Measurements from ENCODE around the gene KLHL29.

The KLHL29 gene

DNA sequence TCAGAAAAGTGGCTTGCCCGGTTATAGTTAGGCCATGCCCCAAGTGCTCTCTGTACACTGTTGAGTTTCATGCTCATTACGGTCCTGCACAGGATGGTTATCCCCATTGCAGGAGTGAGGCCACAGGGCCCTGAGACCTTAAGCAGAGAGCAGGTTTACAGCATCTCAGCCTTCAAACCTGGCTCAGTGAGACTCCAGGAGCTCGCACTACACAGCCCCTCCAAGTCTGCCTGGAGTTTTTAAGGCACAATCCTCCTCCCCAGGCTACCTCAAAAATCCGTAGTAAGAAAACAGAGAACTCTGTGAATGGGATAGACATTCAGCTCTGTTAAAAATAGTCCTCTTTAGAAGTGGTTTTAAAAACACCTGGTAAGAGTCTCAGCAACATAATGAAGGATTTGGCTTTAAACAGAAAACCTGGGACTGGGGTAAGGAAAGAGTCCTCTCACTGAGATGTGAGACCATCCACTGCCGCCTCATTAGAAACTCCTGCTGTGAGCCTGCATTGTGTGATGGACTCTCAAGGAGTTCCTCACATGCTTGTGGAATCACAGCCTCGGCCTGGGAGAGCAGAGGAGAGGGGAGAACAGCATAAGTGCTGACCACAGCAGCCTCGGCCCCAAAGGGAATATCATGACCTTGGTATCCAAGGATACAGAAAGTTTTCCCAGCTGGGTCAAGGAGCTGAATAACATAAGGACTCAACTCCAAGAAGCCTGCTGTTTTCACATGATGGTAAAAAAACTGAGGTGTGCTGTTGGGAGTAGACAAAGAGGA, 327.2 kb downstream of the KLHL29 start:
- no peak overlapping the region for H4K8ac ChIP-seq (ENCODE audit: low read depth, low read length)
- no peaks in the 10 kb centered on the region for H3K27me3 ChIP-seq (ENCODE audit: control insufficient read depth in 3 of 3, insufficient read depth in 3 of 3, low read depth in 1 of 3, low read length in 3 of 3)
- H3K14ac ChIP-seq (ENCODE audit: low read length): no peak overlapping the region
- H2BK15ac ChIP-seq (ENCODE audit: low read length): no peak overlapping the region
- peaks cover 0 to 25% of the 10 kb centered on the region in 2 donors for H3K36me3 ChIP-seq (replicated peaks in 1 of 2; ENCODE audit: control insufficient read depth in 2 of 2, insufficient read depth in 2 of 2, low read length in 2 of 2)
- H4K91ac ChIP-seq (ENCODE audit: low read depth, low read length, poor library complexity): no peak overlapping the region
- H2BK120ac ChIP-seq (ENCODE audit: low read depth, low read length): no peak overlapping the region
- H3K79me1 ChIP-seq (ENCODE audit: low read depth, low read length): no peaks in the 10 kb centered on the region
- WGBS, 2 donors (ENCODE audit: extremely low coverage in 2 of 2, insufficient read length in 2 of 2, insufficient replicate concordance in 1 of 2): no CpG with 5 or more reads among the region's 7 CpGs
- DNase-seq (ENCODE audit: low spot score): peak; percentile 45
- no peak overlapping the region for H3K23ac ChIP-seq (ENCODE audit: low read depth, low read length, poor library complexity)
- no peak overlapping the region for H2BK5ac ChIP-seq (ENCODE audit: low read length)
- peak overlapping the region; percentile 81 for H3K18ac ChIP-seq (ENCODE audit: low read length)
- peaks cover 0 to 4% of the 10 kb centered on the region in 2 donors for H3K9me3 ChIP-seq (replicated peaks in 1 of 2; ENCODE audit: control insufficient read depth in 2 of 2, insufficient read depth in 1 of 2, low read depth in 1 of 2, low read length in 2 of 2)
- peaks cover 9 to 15% of the 10 kb centered on the region in 2 donors for H3K4me1 ChIP-seq (ENCODE audit: control insufficient read depth in 2 of 2, insufficient read depth in 1 of 2, low read depth in 1 of 2, low read length in 2 of 2)
- peak overlapping the region; percentile 74 for H3K27ac ChIP-seq (replicated peaks; ENCODE audit: low read length)
- no peak overlapping the region for H2AFZ ChIP-seq (ENCODE audit: low read length)
- H3K4me3 ChIP-seq (ENCODE audit: low read length in 2 of 2): no peak overlapping the region
- no peak overlapping the region for H3K4ac ChIP-seq (ENCODE audit: low read length)
- no peak overlapping the region for H2BK12ac ChIP-seq (ENCODE audit: low read length)
- no peak overlapping the region for H2AK5ac ChIP-seq (ENCODE audit: low read depth, low read length)
- H3K9ac ChIP-seq (ENCODE audit: low read depth, low read length, poor library complexity): no peak overlapping the region
- H3K4me2 ChIP-seq (ENCODE audit: insufficient read depth, low read length, poor library complexity, severe bottlenecking): no peak overlapping the region

DNA sequence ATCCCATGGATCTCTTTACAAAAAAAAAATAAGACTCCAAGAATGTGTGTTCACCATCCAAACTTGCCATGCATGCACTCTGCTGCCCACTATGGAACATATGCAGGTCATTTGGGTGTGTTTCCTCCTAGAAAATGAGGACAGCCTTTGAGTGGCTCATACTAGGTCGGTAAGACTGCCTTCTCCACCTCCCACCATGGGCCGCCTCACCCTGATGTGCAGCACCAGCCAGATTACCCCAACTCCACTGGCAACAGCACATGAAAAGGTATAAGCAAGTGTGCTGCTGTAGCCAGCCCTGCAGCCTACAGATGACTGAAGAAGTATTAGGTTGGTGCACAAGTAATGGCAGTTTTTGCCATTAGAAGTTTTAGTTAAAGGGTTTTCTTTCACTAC, 327.8 kb downstream of the KLHL29 start:
- peaks cover 0 to 19% of the 10 kb centered on the region in 2 donors for H3K36me3 ChIP-seq (replicated peaks in 1 of 2; ENCODE audit: control insufficient read depth in 2 of 2, insufficient read depth in 2 of 2, low read length in 2 of 2)
- H3K27me3 ChIP-seq (ENCODE audit: control insufficient read depth in 3 of 3, insufficient read depth in 3 of 3, low read depth in 1 of 3, low read length in 3 of 3): no peaks in the 10 kb centered on the region
- no peaks in the 10 kb centered on the region for H3K79me1 ChIP-seq (ENCODE audit: low read depth, low read length)
- H2AK5ac ChIP-seq (ENCODE audit: low read depth, low read length): no peak overlapping the region
- no peak overlapping the region for H2BK120ac ChIP-seq (ENCODE audit: low read depth, low read length)
- H2AFZ ChIP-seq (ENCODE audit: low read length): no peak overlapping the region
- peak overlapping the region; percentile 78 for H3K18ac ChIP-seq (ENCODE audit: low read length)
- no peak overlapping the region for H3K23ac ChIP-seq (ENCODE audit: low read depth, low read length, poor library complexity)
- no peak overlapping the region for H3K4me3 ChIP-seq (ENCODE audit: low read length in 2 of 2)
- no peak overlapping the region for H3K4me2 ChIP-seq (ENCODE audit: insufficient read depth, low read length, poor library complexity, severe bottlenecking)
- WGBS, 2 donors (ENCODE audit: extremely low coverage in 2 of 2, insufficient read length in 2 of 2, insufficient replicate concordance in 1 of 2): no CpG with 5 or more reads among the region's 2 CpGs
- no peak overlapping the region for H3K14ac ChIP-seq (ENCODE audit: low read length)
- no peak overlapping the region for H3K9ac ChIP-seq (ENCODE audit: low read depth, low read length, poor library complexity)
- DNase-seq (ENCODE audit: low spot score): no peak
- no peak overlapping the region for H4K91ac ChIP-seq (ENCODE audit: low read depth, low read length, poor library complexity)
- H3K27ac ChIP-seq (replicated peaks; ENCODE audit: low read length): no peak overlapping the region
- H3K4me1 ChIP-seq (ENCODE audit: control insufficient read depth in 2 of 2, insufficient read depth in 1 of 2, low read depth in 1 of 2, low read length in 2 of 2): peaks cover 9 to 15% of the 10 kb centered on the region in 2 donors
- H4K8ac ChIP-seq (ENCODE audit: low read depth, low read length): no peak overlapping the region
- H2BK15ac ChIP-seq (ENCODE audit: low read length): no peak overlapping the region
- no peak overlapping the region for H3K4ac ChIP-seq (ENCODE audit: low read length)
- H2BK5ac ChIP-seq (ENCODE audit: low read length): no peak overlapping the region
- H3K9me3 ChIP-seq (replicated peaks in 1 of 2; ENCODE audit: control insufficient read depth in 2 of 2, insufficient read depth in 1 of 2, low read depth in 1 of 2, low read length in 2 of 2): peaks cover 0 to 2% of the 10 kb centered on the region in 2 donors
- no peak overlapping the region for H2BK12ac ChIP-seq (ENCODE audit: low read length)

- no peaks in the 10 kb centered on the region for H3K9me3 ChIP-seq (replicated peaks in 1 of 2; ENCODE audit: control insufficient read depth in 2 of 2, insufficient read depth in 1 of 2, low read depth in 1 of 2, low read length in 2 of 2)
- DNase-seq (ENCODE audit: low spot score): no peak
- no peaks in the 10 kb centered on the region for H3K27me3 ChIP-seq (ENCODE audit: control insufficient read depth in 3 of 3, insufficient read depth in 3 of 3, low read depth in 1 of 3, low read length in 3 of 3)
- H3K27ac ChIP-seq (replicated peaks; ENCODE audit: low read length): no peak overlapping the region
- H4K91ac ChIP-seq (ENCODE audit: low read depth, low read length, poor library complexity): no peak overlapping the region
- H3K79me1 ChIP-seq (ENCODE audit: low read depth, low read length): no peaks in the 10 kb centered on the region
- no peak overlapping the region for H2BK120ac ChIP-seq (ENCODE audit: low read depth, low read length)
- peaks cover 0 to 13% of the 10 kb centered on the region in 2 donors for H3K36me3 ChIP-seq (replicated peaks in 1 of 2; ENCODE audit: control insufficient read depth in 2 of 2, insufficient read depth in 2 of 2, low read length in 2 of 2)
- no peak overlapping the region for H3K9ac ChIP-seq (ENCODE audit: low read depth, low read length, poor library complexity)
- no peak overlapping the region for H2AK5ac ChIP-seq (ENCODE audit: low read depth, low read length)
- no peak overlapping the region for H3K4me3 ChIP-seq (ENCODE audit: low read length in 2 of 2)
- no peak overlapping the region for H2BK12ac ChIP-seq (ENCODE audit: low read length)
- H3K4me2 ChIP-seq (ENCODE audit: insufficient read depth, low read length, poor library complexity, severe bottlenecking): no peak overlapping the region
- no peak overlapping the region for H3K14ac ChIP-seq (ENCODE audit: low read length)
- no peak overlapping the region for H2AFZ ChIP-seq (ENCODE audit: low read length)
- no peak overlapping the region for H4K8ac ChIP-seq (ENCODE audit: low read depth, low read length)
- H3K4ac ChIP-seq (ENCODE audit: low read length): no peak overlapping the region
- WGBS, 2 donors (ENCODE audit: extremely low coverage in 2 of 2, insufficient read length in 2 of 2, insufficient replicate concordance in 1 of 2): no CpG with 5 or more reads among the region's 5 CpGs
- H3K23ac ChIP-seq (ENCODE audit: low read depth, low read length, poor library complexity): no peak overlapping the region
- H2BK15ac ChIP-seq (ENCODE audit: low read length): no peak overlapping the region
- H3K4me1 ChIP-seq (ENCODE audit: control insufficient read depth in 2 of 2, insufficient read depth in 1 of 2, low read depth in 1 of 2, low read length in 2 of 2): peaks cover 9 to 15% of the 10 kb centered on the region in 2 donors
- no peak overlapping the region for H2BK5ac ChIP-seq (ENCODE audit: low read length)
- H3K18ac ChIP-seq (ENCODE audit: low read length): no peak overlapping the region
These were observed 328.4 kb downstream of the KLHL29 start for GRCh38 chr2:23713351-23713750.

GRCh38 chr2:23718931-23719700, 334.1 kb downstream of the KLHL29 start:
- peaks cover 10 to 20% of the 10 kb centered on the region in 2 donors for H3K9me3 ChIP-seq (replicated peaks in 1 of 2; ENCODE audit: control insufficient read depth in 2 of 2, insufficient read depth in 1 of 2, low read depth in 1 of 2, low read length in 2 of 2)
- no peaks in the 10 kb centered on the region for H3K79me1 ChIP-seq (ENCODE audit: low read depth, low read length)
- H3K4me3 ChIP-seq (ENCODE audit: low read length in 2 of 2): no peak overlapping the region
- no peaks in the 10 kb centered on the region for H3K27me3 ChIP-seq (ENCODE audit: control insufficient read depth in 3 of 3, insufficient read depth in 3 of 3, low read depth in 1 of 3, low read length in 3 of 3)
- H3K23ac ChIP-seq (ENCODE audit: low read depth, low read length, poor library complexity): no peak overlapping the region
- no peaks in the 10 kb centered on the region for H3K4me1 ChIP-seq (ENCODE audit: control insufficient read depth in 2 of 2, insufficient read depth in 1 of 2, low read depth in 1 of 2, low read length in 2 of 2)
- no peak overlapping the region for H3K4ac ChIP-seq (ENCODE audit: low read length)
- H4K91ac ChIP-seq (ENCODE audit: low read depth, low read length, poor library complexity): no peak overlapping the region
- no peak overlapping the region for H2AFZ ChIP-seq (ENCODE audit: low read length)
- H2BK12ac ChIP-seq (ENCODE audit: low read length): no peak overlapping the region
- no peak overlapping the region for H3K4me2 ChIP-seq (ENCODE audit: insufficient read depth, low read length, poor library complexity, severe bottlenecking)
- DNase-seq (ENCODE audit: low spot score): no peak
- no peak overlapping the region for H3K27ac ChIP-seq (replicated peaks; ENCODE audit: low read length)
- no peak overlapping the region for H3K14ac ChIP-seq (ENCODE audit: low read length)
- H3K36me3 ChIP-seq (replicated peaks in 1 of 2; ENCODE audit: control insufficient read depth in 2 of 2, insufficient read depth in 2 of 2, low read length in 2 of 2): peaks cover 0 to 5% of the 10 kb centered on the region in 2 donors
- no peak overlapping the region for H2BK15ac ChIP-seq (ENCODE audit: low read length)
- no peak overlapping the region for H2BK120ac ChIP-seq (ENCODE audit: low read depth, low read length)
- H3K9ac ChIP-seq (ENCODE audit: low read depth, low read length, poor library complexity): no peak overlapping the region
- no peak overlapping the region for H2BK5ac ChIP-seq (ENCODE audit: low read length)
- no CpG with 5 or more reads among the region's 4 CpGs for WGBS, 2 donors (ENCODE audit: extremely low coverage in 2 of 2, insufficient read length in 2 of 2, insufficient replicate concordance in 1 of 2)
- no peak overlapping the region for H4K8ac ChIP-seq (ENCODE audit: low read depth, low read length)
- H3K18ac ChIP-seq (ENCODE audit: low read length): no peak overlapping the region
- no peak overlapping the region for H2AK5ac ChIP-seq (ENCODE audit: low read depth, low read length)
